Activated CD8-positive, alpha-beta T cell treated with anti-CD3 and anti-CD28 coated beads for 36 hours (primary cell): ENCODE measurements around the gene LILRB4. TPM values are rescaled to one million over a fixed set of nuclear protein-coding genes. Genes with fewer than 3 reads are reported as not detected.
A peak's percentile ranks its signal among the peaks of the same experiment; 100 is the strongest.
"Not testable (repeated sequence)": the region's sequence is repeated elsewhere in the genome, so short reads cannot be mapped to it uniquely, and the experiment has no call there.

Source experiments
- ATAC-seq: fragments of 200-7000 bp; cut with Tn5 transposase; one replicate; pipeline ENCODE4 v1.10.0; 2021; ENCODE audit warnings: mild to moderate bottlenecking, moderate library complexity
- CTCF ChIA-PET: fragments of 350-600 bp; sonication (Branson Sonifier 250); formaldehyde crosslinking; loops from one replicate; lab custom pipeline; 2021; ENCODE audit warnings: antibody characterized with exemption; lab: Charles Lee
- POLR2A ChIA-PET: fragments of 350-600 bp; sonication (Branson Sonifier 250); formaldehyde crosslinking; loops from one replicate; lab custom pipeline; 2021; ENCODE audit warnings: antibody characterized with exemption; lab: Charles Lee
- DNase-seq: peaks from one replicate; pipeline ENCODE4 v3.0.0-alpha.2; 2020
- H3K27ac Mint-ChIP-seq: one replicate; pipeline ENCODE4 v1.8.0; 2021; ENCODE audit warnings: mild to moderate bottlenecking, mixed read lengths
- H3K27me3 Mint-ChIP-seq: one replicate; pipeline ENCODE4 v1.8.0; 2021; ENCODE audit warnings: mixed read lengths
- H3K36me3 Mint-ChIP-seq: one replicate; pipeline ENCODE4 v1.8.0; 2021; ENCODE audit warnings: low read depth, mixed read lengths
- H3K4me1 Mint-ChIP-seq: one replicate; pipeline ENCODE4 v1.8.0; 2021; ENCODE audit warnings: low read depth, mixed read lengths
- H3K4me3 Mint-ChIP-seq: one replicate; pipeline ENCODE4 v1.8.0; 2021; ENCODE audit warnings: mild to moderate bottlenecking, moderate library complexity, mixed read lengths
- H3K9me3 Mint-ChIP-seq: one replicate; pipeline ENCODE4 v1.8.0; 2021; ENCODE audit warnings: mixed read lengths
- CTCF ChIP-seq: fragments of 200-600 bp; IDR thresholded peaks from one replicate; pipeline ENCODE4 v1.8.0; 2022; ENCODE audit warnings: antibody characterized with exemption, mild to moderate bottlenecking
- intact Hi-C: fragments of 100-400 bp; cut with micrococcal nuclease; formaldehyde crosslinking; loops from one replicate; pipeline ENCODE4 v1.10.0; 2022
- total RNA-seq, 2 experiments: library from RNA; stranded (reverse); gene quantifications; one replicate each; pipeline ENCODE4 v1.2.3, GENCODE V29; 2021

The LILRB4 gene
- total RNA-seq, 2 experiments from 2014 or later = not detected

DNA sequence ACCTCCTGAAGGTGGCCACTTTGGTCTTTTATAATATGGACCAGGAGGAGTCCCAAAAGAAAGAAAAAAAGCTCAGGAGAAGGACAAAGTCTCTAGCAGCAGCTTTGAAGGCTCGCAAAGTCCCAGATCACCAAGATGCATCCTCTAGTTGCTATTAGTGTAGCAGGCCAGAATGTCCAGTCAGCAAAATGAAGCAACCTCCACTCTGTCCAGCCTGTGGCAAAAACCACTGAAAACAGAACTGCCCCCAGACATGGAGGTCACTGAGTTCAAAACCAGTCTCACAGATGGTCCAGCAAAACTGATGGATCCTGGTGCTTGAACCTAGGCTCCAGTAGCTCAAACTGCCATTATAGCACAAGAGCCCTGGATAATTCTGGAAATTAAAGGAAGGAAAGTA is 10.4 kb downstream of the LILRB4 start:
- no peak for DNase-seq
- TF ChIP-seq CTCF = no peak
- intact Hi-C loops = loop anchor here (5.0 kb wide), 1 partner anchor 196 kb away; no protein-coding TSS in a partner anchor
- Mint-ChIP-seq H3K4me3 (no peak overlapping the region), H3K27ac (no peak overlapping the region), H3K27me3 (peaks cover 4% of the 10 kb centered on the region), H3K9me3 (peaks cover 2% of the 10 kb centered on the region), H3K36me3 (no peaks in the 10 kb centered on the region), H3K4me1 (no peaks in the 10 kb centered on the region)
- ChIA-PET POLR2A (no interaction called here), CTCF (interaction anchor here (1.3 to 6.0 kb wide), 7 partner anchors 10 to 208 kb away, joined by 3 to 66 read pairs (median 5); no protein-coding TSS in a partner anchor)
- no peak for ATAC-seq

DNA sequence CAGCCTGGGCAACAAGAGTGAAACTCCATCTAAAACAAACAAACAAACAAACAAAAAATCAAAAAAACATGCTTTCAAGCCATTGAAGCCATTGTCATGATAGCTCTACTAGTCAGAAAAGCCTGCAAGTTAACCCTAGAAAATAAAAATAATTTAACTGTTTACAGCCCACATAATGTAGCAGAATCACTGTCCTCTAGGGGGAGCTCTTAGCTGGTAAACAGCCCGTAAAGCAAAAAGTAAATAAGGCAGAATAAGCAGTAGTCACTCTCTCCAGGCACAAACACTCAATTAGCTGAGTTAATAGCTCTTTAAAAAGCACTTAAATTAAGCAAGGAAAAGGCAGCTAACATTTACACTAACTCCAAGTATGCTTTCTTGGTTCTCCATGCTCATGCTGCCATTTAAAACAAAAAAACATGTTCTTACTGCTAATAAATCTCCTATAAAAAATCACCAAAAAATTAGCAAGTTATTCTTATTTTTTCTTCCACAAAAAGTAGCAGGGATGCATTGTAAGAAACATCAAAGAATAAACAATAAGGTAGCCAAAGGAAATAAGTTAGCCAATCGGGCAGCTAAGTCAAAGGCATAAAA is 11.3 kb downstream of the LILRB4 start:
- H3K9me3 Mint-ChIP-seq = no peaks in the 10 kb centered on the region
- ChIA-PET POLR2A (no interaction called here), CTCF (interaction anchor here (1.0 to 6.0 kb wide), 12 partner anchors 9 to 207 kb away, joined by 3 to 66 read pairs (median 4); partner anchors contain the start of genes CDC42EP5 and LILRB4)
- H3K36me3 Mint-ChIP-seq = no peaks in the 10 kb centered on the region
- H3K27me3 Mint-ChIP-seq = peaks cover 4% of the 10 kb centered on the region
- ATAC-seq (no peak), DNase-seq (peak; percentile 22)
- intact Hi-C loops = loop anchor here (5.0 kb wide), 1 partner anchor 197 kb away; no protein-coding TSS in a partner anchor
- peak; percentile 70 for TF ChIP-seq CTCF
- no peaks in the 10 kb centered on the region for H3K4me1 Mint-ChIP-seq
- no peak overlapping the region for H3K27ac Mint-ChIP-seq
- no peak overlapping the region for H3K4me3 Mint-ChIP-seq

- H3K4me1 Mint-ChIP-seq, intact Hi-C loops, H3K4me3 Mint-ChIP-seq, H3K27ac Mint-ChIP-seq, H3K9me3 Mint-ChIP-seq, H3K27me3 Mint-ChIP-seq, POLR2A ChIA-PET, ATAC-seq, H3K36me3 Mint-ChIP-seq: not testable (repeated sequence)
- peak; percentile 7 for DNase-seq
- TF ChIP-seq CTCF = peak; percentile 93
- CTCF ChIA-PET = interaction anchor here (1.3 to 6.0 kb wide), 6 partner anchors 9 to 196 kb away, joined by 3 to 66 read pairs (median 6); no protein-coding TSS in a partner anchor
These were observed 13.5 kb downstream of the LILRB4 start for GRCh38 chr19:54676210-54676834.

GRCh38 chr19:54677217-54677616 is 14.4 kb downstream of the LILRB4 start:
- Mint-ChIP-seq H3K27me3 (peaks cover 7% of the 10 kb centered on the region), H3K36me3 (no peaks in the 10 kb centered on the region), H3K27ac (no peak overlapping the region), H3K4me1 (no peaks in the 10 kb centered on the region), H3K9me3 (no peaks in the 10 kb centered on the region), H3K4me3 (no peak overlapping the region)
- intact Hi-C loops = no loop called here
- ChIA-PET POLR2A (interaction anchor here (0.8 kb wide), 1 partner anchor 229 kb away, joined by 3 read pairs; no protein-coding TSS in a partner anchor), CTCF (interaction anchor here (1.3 to 6.0 kb wide), 4 partner anchors 10 to 198 kb away, joined by 3 to 40 read pairs (median 9); no protein-coding TSS in a partner anchor)
- no peak for ATAC-seq
- no peak for DNase-seq
- TF ChIP-seq CTCF = no peak

DNA sequence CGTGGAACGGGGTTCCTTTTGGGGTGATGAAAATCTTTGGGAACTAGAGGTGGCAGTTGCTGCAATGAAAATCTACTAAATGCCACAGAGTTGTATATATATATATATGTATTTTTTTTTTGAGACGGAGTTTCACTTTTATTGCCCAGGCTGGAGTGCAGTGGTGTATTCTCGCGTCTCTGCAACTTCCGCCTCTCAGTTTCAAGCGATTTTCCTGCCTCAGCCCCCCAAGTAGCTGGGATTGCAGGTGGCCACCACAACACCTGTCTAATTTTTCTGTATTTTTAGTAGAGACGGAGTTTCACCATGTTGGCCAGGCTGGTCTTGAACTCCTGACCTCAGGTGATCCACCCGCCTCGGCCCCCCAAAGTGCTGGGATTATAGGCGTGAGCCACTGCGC is 18.8 kb downstream of the LILRB4 start:
- H3K27ac Mint-ChIP-seq, H3K4me3 Mint-ChIP-seq, POLR2A ChIA-PET, H3K36me3 Mint-ChIP-seq, intact Hi-C loops, ATAC-seq, H3K4me1 Mint-ChIP-seq, DNase-seq, H3K9me3 Mint-ChIP-seq: not testable (repeated sequence)
- CTCF ChIA-PET = interaction anchor here (1.3 kb wide), 1 partner anchor 28 kb away, joined by 5 read pairs; no protein-coding TSS in a partner anchor
- H3K27me3 Mint-ChIP-seq = peaks cover 15% of the 10 kb centered on the region
